Lower leg skin (tissue), 4 donors: ENCODE data around the gene ANO9. TPM values are rescaled to one million over a fixed set of nuclear protein-coding genes. Genes with fewer than 3 reads are reported as not detected.

ENCODE experiments used
- DNase-seq, 2 donors: peaks; one replicate each; pipeline ENCODE4 v3.0.0-alpha.2; 2019; ENCODE audit warnings: low spot score in 2 of 2
- H3K4me3 ChIP-seq: fragments of 200-600 bp; sonication (generic); 2 replicates; pipeline ENCODE4 v1.5.1; 2017; ENCODE audit warnings: mild to moderate bottlenecking, low read depth; ENCODE audit not compliant: poor library complexity, severe bottlenecking
- POLR2A ChIP-seq, 2 donors: fragments of 450-650 bp; IDR thresholded peaks; one replicate each; pipeline ENCODE4 v1.6.1; 2016 to 2017; ENCODE audit warnings: antibody characterized with exemption in 2 of 2, mild to moderate bottlenecking in 1 of 2, moderate library complexity in 1 of 2
- WGBS, 2 donors: methylation state at CpG; one replicate each; pipeline ENCODE4 v1.1.5; 2018; 5-methylcytosine and 5-hydroxymethylcytosine counted together
- intact Hi-C: fragments of 100-400 bp; cut with DNase I; formaldehyde crosslinking; loops from one replicate; pipeline ENCODE4 v1.15.0; 2023; ENCODE audit warnings: low total_unique reads
- total RNA-seq, 4 donors: library from RNA; depleted of rRNA; stranded (reverse); fragments of >200 nt; gene quantifications; one replicate each; pipeline ENCODE4 v1.1.0, GENCODE V29; 2016
- TF ChIP-seq, protein P1 (sequence below), 3 donors: fragments of 450-650 bp; IDR thresholded peaks; one replicate each; pipeline ENCODE4 v1.5.1; 2016; ENCODE audit warnings: antibody characterized with exemption in 3 of 3, mild to moderate bottlenecking in 3 of 3, moderate library complexity in 2 of 3

Gene ANO9
- total RNA-seq, 4 donors from 2014 or later, result 55.7 to 116 (median 92.1) TPM

DNA sequence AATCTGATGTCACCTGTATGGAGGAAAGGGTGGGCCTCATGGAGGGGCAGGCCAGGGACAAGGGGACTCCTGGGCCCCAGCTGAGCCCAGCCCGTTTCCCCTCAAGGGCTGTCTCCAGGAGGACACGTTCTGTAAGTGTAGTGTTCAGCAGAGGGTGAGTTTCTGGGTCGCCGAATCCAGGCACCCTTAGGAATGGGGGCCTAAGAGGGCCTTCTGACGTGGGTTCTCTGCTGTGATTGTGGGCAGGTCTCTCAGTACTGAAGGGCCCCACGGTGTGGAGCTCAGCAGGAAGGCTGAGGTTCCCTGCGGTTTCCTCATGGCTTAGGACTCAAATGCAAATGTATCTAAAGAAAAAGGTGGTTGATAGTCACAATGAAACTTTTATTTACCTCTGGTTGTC lies 14.7 kb upstream of the ANO9 start:
- no peak overlapping the region for H3K4me3 ChIP-seq
- DNase-seq, result no peak
- 78 to 79% methylated on average over 7 of the region's 7 CpGs for WGBS, 2 donors
- TF ChIP-seq, protein P1, sequence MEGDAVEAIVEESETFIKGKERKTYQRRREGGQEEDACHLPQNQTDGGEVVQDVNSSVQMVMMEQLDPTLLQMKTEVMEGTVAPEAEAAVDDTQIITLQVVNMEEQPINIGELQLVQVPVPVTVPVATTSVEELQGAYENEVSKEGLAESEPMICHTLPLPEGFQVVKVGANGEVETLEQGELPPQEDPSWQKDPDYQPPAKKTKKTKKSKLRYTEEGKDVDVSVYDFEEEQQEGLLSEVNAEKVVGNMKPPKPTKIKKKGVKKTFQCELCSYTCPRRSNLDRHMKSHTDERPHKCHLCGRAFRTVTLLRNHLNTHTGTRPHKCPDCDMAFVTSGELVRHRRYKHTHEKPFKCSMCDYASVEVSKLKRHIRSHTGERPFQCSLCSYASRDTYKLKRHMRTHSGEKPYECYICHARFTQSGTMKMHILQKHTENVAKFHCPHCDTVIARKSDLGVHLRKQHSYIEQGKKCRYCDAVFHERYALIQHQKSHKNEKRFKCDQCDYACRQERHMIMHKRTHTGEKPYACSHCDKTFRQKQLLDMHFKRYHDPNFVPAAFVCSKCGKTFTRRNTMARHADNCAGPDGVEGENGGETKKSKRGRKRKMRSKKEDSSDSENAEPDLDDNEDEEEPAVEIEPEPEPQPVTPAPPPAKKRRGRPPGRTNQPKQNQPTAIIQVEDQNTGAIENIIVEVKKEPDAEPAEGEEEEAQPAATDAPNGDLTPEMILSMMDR (IDR thresholded peaks at IDR 0.05), result no peak
- no peak for TF ChIP-seq POLR2A (IDR thresholded peaks at IDR 0.05)
- intact Hi-C loops, result no loop called here

DNA sequence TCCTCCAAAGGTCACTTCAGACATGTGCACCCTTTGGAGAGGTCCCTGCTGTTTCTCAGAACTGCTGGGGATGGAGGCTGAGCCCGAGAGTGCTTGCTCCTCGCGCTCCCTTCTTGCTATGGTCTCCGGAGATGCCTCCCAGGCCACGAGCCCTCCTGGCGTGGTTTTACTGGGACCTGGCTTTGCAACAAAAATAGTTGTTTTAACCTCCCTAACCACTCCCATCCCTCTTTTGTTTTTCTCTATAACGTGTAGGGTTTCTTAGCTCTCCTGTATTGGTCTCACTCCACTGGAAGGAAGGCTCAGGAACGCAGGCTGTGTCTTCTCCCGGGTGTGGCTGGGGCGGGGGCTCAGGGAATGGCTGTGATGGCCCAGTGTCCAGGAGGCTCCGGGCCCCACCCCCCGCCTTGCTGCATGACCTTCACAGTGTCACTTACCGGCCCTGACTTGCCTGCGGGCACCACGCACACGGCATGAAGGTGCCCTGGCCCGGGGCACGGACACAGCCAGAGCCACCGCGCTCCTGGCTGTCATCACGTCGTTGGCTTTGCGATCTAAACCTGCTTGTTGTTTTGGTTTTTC lies 13.8 kb upstream of the ANO9 start:
- intact Hi-C loops, result no loop called here
- no peak for DNase-seq
- no peak overlapping the region for H3K4me3 ChIP-seq
- no peak for TF ChIP-seq POLR2A (IDR thresholded peaks at IDR 0.05)
- TF ChIP-seq, protein P1 (IDR thresholded peaks at IDR 0.05), result no peak
- WGBS, 2 donors, result 83 to 84% methylated on average over 23 of the region's 23 CpGs

DNA sequence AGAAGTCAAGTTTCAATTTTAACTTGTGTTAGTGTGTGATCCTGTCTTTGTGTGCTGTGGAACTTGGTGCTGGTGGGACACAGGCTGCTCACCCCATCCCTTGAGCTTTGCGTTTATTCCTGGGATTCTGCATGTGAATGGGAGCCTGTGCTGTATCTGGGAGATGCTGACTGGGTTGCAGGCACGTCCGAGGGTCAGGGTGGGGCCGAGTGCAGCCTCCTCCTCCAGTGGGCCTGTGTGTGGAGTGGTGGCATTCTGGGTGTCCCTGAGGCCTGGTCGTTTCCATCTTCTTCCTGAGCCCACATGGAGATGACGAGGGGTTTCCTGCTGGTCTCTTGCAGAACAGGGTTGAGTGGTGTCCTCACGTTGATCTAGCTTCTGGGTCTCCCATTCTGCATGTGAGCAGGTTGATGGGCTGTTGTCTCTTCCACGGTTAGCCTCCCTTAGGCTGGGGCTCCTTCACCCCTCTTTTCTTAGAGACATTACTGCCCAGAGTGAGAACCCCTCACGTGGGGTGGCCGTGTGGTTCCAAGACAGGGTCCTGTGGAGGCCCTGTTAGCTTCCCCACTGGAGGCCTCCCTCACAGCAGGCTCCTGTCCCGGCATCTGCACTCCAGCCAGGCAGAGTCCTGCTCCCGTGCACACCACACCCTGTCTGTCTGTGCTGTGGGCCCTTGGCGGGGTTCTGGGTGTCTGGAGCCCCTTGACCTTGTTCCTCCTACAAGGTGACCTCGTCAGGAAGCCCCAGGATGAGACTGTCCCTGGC lies 13.2 kb upstream of the ANO9 start:
- 69 to 85% methylated on average over 13 of the region's 14 CpGs for WGBS, 2 donors
- no peak overlapping the region for H3K4me3 ChIP-seq
- no peak for DNase-seq
- TF ChIP-seq, protein P1 (IDR thresholded peaks at IDR 0.05), result no peak
- no peak for TF ChIP-seq POLR2A (IDR thresholded peaks at IDR 0.05)
- intact Hi-C loops, result no loop called here

DNA sequence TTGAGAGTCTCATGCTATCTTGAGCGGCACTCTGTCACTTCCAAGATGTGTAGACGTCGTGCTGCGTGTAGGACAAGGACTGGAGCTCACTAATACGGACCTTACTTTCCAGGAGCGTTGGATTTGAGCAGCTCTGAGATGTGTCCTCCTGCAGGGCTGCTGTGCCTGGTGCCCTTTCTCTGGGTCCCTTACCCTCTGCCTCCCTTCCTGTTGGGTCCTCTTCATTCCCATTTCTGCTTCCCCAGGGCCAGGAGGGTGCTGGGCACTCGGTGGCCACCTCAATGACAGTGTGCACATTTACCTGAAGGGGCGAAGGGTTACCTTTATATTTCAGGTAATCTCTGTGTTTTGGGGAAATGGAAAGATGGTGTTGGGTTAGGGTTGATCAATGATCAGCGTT lies 12.2 kb upstream of the ANO9 start:
- intact Hi-C loops, result no loop called here
- H3K4me3 ChIP-seq, result no peak overlapping the region
- WGBS, 2 donors, result 90 to 92% methylated on average over 9 of the region's 9 CpGs
- no peak for TF ChIP-seq POLR2A (IDR thresholded peaks at IDR 0.05)
- TF ChIP-seq, protein P1 (IDR thresholded peaks at IDR 0.05), result no peak
- DNase-seq, result no peak

DNA sequence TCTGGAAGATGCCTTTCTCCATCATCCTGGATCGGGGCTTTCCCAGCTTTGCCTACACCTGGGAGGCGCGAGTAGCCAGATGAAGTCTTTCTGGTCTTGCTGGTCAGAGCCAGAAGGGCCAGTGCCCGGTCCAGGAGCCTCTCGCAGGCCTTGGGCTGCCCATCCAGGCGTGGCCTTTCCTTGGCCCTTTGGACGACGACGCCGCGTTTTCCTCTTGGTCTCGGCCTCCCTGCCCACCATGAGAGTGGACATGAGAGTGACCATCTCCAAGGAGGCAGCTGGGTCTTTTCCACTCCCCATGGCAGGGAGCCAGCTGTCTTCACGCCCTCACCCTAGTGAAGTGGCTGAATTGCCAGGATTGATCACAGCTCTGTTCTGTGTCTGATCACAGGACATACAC lies 11.8 kb upstream of the ANO9 start:
- intact Hi-C loops, result no loop called here
- WGBS, 2 donors, result 92 to 94% methylated on average over 12 to 13 of the region's 13 CpGs
- no peak for DNase-seq
- H3K4me3 ChIP-seq, result no peak overlapping the region
- no peak for TF ChIP-seq POLR2A (IDR thresholded peaks at IDR 0.05)

DNA sequence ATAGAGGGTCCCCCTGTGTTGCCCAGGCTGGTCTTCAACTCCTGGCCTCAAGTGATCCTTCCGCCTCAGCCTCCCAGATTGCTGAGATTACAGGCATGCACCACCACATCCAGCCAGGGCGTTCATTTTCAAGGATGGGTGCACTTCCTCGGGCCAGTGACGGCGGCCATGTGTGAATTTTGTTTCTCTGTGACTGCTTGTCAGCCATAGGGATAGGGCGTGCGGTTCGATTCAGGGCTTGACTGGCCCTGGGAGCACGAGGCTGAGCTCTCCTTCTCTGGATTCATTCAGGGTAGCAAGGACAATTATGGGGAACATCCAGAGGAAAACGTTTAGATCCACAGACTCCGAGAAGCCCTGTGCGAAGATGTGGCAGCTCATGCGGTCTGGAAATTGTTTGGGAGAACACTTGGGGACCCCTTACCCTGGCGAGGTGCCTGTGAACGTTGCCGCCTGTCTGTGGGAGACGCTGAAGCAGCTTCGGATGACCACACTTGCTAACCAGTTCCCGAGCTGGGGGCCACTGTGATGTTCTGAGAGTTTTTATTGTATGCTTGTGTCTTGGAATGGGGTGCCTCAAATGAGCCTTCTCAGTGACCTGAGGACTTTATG lies 11.2 kb upstream of the ANO9 start:
- no peak for DNase-seq
- H3K4me3 ChIP-seq, result no peak overlapping the region
- TF ChIP-seq POLR2A (IDR thresholded peaks at IDR 0.05), result no peak
- TF ChIP-seq, protein P1 (IDR thresholded peaks at IDR 0.05), result no peak
- 86 to 91% methylated on average over 19 of the region's 19 CpGs for WGBS, 2 donors
- intact Hi-C loops, result no loop called here
